ENCODE measurements around the gene ADGRG4.

The ADGRG4 gene

GRCh38 chrX:136303041-136303440, 2.3 kb downstream of the ADGRG4 start:
- no peak for DNase-seq

DNA sequence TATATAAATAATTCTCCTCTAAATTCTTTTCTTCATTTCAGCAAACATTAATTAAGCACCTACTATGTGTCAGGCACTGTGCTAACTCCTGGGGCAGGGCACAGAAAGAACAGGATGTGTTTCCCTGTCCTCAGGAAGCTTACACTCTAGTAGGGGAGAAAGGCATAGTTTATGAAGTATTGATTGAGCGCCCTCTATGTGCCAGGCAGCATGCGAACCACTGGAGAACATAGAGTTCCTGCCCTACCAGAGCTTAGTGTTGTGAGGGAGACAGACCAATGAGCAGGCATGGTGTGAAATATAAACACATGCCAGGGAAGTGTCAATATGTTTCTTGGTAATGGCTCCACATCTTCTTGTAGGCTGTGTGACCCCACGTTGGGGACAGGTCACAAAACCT, 3.7 kb downstream of the ADGRG4 start:
- DNase-seq = no peak

DNA sequence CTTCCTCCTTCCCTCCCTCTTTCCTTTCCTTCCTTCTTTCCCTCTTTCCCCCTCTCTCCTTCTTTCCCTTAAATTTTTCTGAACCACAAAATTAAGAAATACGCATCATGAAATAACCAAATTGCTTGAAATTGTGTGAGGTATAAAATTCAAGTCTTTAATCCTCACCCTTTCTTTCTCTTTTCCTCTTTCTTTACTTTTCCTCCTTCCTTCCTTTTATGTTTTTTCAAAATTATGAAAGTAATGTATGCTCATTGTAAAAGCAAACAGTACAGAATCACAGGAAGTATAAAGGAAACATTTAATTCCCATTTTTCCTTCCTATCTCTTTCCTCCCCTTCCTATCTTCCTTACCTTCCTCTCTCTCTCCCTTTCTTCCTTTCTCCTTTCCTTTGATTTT, 5.4 kb downstream of the ADGRG4 start:
- DNase-seq = no peak

GRCh38 chrX:136307471-136307870, 6.7 kb downstream of the ADGRG4 start:
- DNase-seq = no peak

DNA sequence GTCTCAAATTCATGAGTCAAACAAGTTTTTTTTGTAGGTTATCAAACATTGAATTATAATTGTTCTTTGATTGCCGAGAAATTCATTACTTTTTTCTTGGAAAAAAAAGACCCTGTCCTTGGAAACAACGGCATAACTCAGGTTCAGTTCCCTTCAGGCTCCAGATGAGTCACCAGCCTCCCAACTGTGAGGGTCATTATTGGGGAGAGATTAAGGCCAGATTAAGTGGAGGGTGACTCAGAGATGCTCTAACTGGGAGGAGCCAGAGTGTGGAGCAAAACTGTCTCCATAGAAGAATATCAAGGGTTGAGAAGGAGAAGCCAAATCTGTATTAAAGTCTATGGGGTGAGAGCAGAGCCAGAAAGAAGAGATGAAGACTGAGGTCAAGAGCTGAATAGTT, 9.6 kb downstream of the ADGRG4 start:
- no peak for DNase-seq

DNA sequence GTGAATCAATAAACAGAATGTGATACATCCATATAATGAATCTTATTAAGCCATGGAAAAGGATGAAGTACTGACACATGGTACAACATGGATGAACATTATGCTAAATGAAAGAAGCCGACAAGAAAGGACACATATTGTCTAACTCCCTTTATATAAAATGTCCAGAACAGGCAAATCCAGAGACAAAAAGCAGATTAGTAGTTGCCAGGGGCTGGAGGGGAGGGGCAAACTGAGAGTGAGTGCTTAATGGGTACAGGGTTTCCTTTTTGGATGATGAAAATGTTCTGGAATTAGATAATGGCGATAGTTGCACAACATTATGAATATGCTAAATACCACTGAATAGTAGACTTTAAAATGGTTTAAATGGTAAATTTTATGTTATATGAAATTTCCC, 17.4 kb downstream of the ADGRG4 start:
- DNase-seq = no peak

DNA sequence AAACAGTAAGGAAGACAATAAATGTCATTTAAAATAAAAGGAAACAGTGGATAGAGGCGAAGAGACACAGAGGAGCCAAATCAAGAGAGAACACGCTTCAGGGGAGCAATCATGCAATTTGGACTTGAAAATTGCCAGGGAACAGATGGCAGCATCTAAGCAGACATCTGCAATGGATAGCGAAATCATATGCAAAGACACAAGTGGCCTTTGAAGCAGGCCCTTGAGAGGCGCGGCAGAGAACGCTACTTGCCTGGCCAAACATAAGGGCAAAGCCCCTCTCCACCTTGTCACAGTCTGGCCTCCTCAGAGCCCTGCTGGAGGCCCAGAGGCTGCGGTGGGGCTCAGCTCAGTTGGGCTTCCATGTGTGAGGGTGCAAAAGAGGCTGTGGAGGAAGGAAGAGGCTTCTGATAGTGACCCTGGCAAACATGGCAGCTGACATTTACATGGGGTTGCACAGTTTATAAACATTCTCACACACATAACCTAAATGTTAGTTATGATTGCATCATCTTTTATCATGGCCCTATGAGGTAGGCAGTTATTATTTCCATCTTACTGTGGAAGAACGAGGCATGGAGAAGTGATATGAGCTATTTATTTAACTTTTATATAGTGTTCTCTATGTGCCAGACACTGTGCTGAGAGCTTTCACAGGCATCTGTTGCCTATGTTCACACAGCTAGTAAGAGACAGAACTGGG, 18.3 kb downstream of the ADGRG4 start:
- DNase-seq = no peak

DNA sequence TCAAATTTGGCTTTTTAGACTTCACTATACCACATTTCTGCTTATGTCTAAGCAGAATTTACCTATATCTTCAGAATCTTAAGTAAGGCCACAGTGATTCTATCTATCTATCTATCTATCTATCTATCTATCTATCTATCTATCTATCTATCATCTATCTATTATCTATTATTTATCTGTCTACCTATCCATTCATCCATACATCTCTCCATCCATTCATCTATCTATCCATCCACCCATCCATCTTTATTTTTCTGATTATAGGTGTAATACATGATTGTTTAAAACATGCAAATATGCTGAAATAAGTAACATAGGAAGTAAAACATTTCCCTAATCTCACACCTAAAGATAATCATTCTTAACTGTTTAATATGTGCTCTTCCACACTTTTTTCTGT, 18.8 kb downstream of the ADGRG4 start:
- no peak for DNase-seq

- DNase-seq = no peak
These were observed 20.8 kb downstream of the ADGRG4 start for GRCh38 chrX:136321532-136321931.

DNA sequence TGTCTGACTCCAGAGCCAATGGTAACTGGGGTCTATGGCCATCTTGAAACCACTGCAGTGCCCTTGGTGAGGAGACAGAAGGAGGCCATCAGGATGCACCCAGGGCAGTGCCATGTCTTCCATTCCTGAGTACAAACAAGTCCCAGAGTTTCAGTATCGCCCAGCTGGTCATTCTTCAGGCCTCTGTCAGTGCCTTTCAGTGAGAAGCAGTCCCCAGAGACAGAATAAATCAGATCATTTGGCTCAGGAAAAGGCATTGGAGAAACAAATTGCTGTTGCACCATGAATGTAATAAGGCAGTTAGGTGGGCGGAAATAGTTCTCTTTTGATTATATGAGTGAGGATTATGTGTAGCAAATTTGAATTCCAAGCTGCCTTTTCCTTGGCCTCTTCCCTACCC, 21.3 kb downstream of the ADGRG4 start:
- DNase-seq = no peak

DNA sequence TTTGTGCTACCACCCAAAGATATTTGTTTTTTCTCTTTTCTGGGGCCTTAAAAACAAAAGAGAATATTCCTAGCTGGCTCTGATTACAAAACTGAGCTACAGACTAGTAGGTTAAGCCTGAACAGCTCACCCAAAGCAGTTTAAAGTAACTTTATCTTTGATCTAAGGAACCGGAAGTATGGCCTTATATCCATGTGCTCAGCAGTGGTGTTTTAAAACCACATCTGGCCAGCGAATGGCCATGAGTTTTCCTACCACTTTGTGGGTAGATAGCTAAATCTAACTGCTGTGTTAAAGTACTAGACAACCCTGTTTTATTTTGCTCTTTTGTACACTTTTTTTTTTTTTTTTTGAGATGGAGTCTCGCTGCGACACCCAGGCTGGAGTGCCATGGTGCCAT, 24.6 kb downstream of the ADGRG4 start:
- DNase-seq = no peak

- DNase-seq = no peak
These were observed 28.2 kb downstream of the ADGRG4 start for GRCh38 chrX:136328933-136329332.

GRCh38 chrX:136336623-136337022, 35.9 kb downstream of the ADGRG4 start:
- no peak for DNase-seq

- no peak for DNase-seq
These were observed 38.9 kb downstream of the ADGRG4 start for GRCh38 chrX:136339702-136340101.

DNA sequence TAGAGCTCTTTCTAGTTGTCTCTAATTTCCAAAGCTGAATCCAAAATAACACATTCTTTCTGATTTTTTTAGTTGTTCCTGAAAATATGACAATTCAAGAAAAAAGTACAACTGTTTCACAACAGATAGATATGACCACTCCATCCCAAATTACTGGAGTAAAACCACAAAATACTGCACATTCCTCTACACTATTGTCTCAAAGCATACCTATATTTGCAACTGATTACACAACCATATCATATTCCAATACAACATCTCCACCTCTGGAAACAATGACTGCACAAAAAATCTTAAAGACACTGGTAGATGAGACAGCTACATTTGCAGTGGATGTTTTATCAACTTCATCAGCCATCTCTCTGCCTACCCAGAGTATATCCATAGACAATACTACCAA, 43.6 kb downstream of the ADGRG4 start:
- no peak for DNase-seq

- DNase-seq = no peak
These were observed 45.7 kb downstream of the ADGRG4 start for GRCh38 chrX:136346506-136346905.

GRCh38 chrX:136347706-136348105, 46.9 kb downstream of the ADGRG4 start:
- DNase-seq = no peak

DNA sequence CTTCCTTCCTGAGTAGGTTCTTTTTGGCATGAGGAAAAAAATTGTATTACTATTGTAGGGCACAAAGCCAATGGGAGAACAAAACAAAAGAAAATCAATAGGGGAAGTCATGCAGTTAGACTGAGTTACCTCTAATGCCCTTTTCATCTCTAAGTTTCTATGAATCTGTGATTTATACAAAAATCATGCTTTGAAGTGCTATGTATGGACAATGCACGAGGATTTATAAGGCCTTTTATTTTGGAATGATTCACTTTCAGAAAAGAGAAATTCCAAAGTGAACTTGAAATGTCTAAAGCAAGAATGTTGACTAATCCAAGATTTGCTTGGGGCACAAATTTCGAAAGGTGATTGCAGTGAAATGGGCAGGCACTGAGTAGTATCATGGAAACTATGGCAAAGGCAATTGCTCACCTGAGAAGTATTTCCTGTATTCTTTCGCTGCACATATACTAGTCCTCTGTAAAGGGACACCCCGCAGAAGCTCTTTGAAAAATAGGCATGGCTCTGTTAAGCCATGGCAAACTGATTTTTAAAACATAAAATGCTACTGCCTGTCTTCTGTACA, 52.8 kb downstream of the ADGRG4 start:
- no peak for DNase-seq

GRCh38 chrX:136354201-136354600, 53.4 kb downstream of the ADGRG4 start:
- no peak for DNase-seq

DNA sequence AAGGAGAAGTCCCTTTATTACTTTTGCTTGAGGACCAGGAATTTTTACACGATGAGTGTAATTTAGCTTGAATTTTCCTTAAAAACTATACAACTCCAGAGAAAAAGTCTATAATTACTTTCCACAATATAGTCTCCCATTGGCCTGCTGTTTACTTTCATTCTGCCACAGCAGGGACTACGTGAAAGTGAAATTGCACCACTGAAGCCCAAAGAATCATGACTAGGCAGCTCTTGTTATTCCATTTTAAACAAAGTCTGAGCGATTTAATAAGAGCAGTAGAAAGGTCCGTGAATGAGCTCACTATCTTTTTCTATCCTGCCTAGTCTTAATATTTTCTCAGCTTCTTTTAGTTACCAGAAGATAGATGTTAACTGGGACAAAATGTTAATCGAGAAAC, 68.6 kb downstream of the ADGRG4 start:
- no peak for DNase-seq

DNA sequence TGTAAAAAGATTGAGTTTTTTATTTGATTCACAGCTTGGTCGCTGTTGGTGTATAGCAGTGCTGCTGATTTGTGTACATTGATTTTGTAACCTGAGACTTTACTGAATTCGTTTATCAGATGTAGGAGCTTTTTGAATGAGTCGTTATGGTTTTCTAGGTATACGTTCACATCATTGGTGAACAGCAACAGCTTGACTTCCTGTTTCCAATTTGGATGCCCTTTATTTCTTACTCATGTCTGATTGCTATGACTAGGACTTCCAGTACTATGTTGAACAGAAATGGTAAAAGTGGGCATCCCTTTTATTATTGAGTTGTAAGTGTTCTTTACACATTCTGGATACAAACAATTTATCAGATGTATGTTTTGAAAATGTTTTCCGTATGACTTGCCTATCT, 76.0 kb downstream of the ADGRG4 start:
- DNase-seq = no peak

DNA sequence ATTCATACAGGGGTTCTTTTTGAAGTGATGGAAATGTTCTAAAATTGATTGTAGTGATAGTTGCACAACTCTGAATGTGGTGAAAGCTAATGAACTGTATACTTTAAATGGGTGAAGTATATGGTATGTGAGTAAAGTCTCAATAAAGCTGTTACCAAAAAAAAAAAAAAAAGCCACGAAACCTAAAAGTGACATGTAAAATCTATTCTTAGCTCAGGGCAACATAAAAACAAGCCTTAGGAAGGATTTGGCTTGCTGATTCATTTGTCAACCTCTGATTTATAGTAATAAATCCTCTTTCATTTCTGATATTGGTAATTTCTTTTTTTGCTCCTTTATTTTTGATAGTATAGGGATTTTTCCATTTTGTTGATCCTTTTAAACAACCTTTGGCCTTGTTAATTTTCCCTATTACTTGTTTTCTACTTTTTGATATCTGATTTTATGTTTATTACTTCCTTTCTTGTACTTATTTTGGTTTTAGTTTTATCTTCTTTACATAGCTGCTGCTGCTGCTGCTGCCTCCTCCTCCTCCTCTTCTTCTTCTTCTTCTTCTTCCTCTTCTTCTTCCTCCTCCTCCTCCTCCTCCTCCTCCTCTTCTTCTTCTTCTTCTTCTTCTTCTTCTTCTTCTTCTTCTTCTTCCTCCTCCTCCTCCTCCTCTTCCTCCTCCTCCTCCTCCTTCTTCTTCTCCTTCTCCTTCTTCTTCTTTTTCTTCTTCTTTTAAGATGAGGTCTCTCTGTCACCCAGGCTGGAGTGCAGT, 79.4 kb downstream of the ADGRG4 start:
- no peak for DNase-seq

- no peak for DNase-seq
These were observed 85.4 kb downstream of the ADGRG4 start for GRCh38 chrX:136386173-136386572.

- DNase-seq = no peak
These were observed 86.1 kb downstream of the ADGRG4 start for GRCh38 chrX:136386826-136387225.

Data from NCI-H345 (cell line).